ENCODE data around the gene NR3C1. TPM values are rescaled to one million over a fixed set of nuclear protein-coding genes. Genes with fewer than 3 reads are reported as not detected.

Gene NR3C1
- total RNA-seq, 1 experiment from 2014 or later, result 16.0 TPM

GRCh38 chr5:143262393-143263174, 140.9 kb downstream of the NR3C1 start:
- ChIA-PET CTCF (no interaction called here), POLR2A (no interaction called here), RAD21 (ENCODE audit: low non-redundant PET in 1 of 2, low total read pairs in 2 of 2, uncharacterized antibody in 2 of 2, unreplicated experiment in 2 of 2) (no interaction called here)
- no peaks in the 10 kb centered on the region for H4K20me1 ChIP-seq (ENCODE audit: insufficient read depth)
- no peaks in the 10 kb centered on the region for H3K36me3 ChIP-seq (ENCODE audit: control insufficient read depth in 1 of 2, insufficient read depth in 2 of 2, low read length in 2 of 2)
- intact Hi-C loops (cut with micrococcal nuclease), result no loop called here
- peak overlapping the region; percentile 4 for H2AFZ ChIP-seq (ENCODE audit: low read depth, low read length, poor library complexity, severe bottlenecking)
- H3K9me3 ChIP-seq (ENCODE audit: control insufficient read depth in 1 of 2, insufficient read depth in 1 of 2, low read depth in 1 of 2, low read length in 2 of 2), result no peaks in the 10 kb centered on the region
- no peak overlapping the region for H3K9ac ChIP-seq (ENCODE audit: low read length)
- DNase-seq (ENCODE audit: low read depth, low spot score) (peak; percentile 44), ATAC-seq (no peak)
- no TSS peak for BruUV-seq (replicated peaks)
- no peak overlapping the region for H3K4me3 ChIP-seq (replicated peaks in 1 of 2; ENCODE audit: low read depth in 1 of 2, low read length in 2 of 2)
- no peak overlapping the region for H3K27ac ChIP-seq (ENCODE audit: low read depth, low read length)
- H3K9me2 ChIP-seq (ENCODE audit: insufficient read depth), result no peaks in the 10 kb centered on the region
- H3K4me2 ChIP-seq (ENCODE audit: low read length), result peak overlapping the region; percentile 43; the same call in 1 of the 2 replicates
- no peaks in the 10 kb centered on the region for H3K27me3 ChIP-seq (ENCODE audit: insufficient read depth, low read length)
- peaks cover 0 to 16% of the 10 kb centered on the region in 2 experiments; a peak in 2 of 4 replicates for H3K4me1 ChIP-seq (ENCODE audit: control insufficient read depth in 1 of 2, insufficient read depth in 2 of 2, low read length in 2 of 2)
- H3K79me2 ChIP-seq (ENCODE audit: insufficient read depth, low read length), result no peaks in the 10 kb centered on the region
- TF ChIP-seq ZFX (IDR thresholded peaks at IDR 0.05), result no peak
- no peak for TF ChIP-seq REST (IDR thresholded peaks at IDR 0.05; ENCODE audit: low read depth)
- peak; percentile 43; the same call in 1 of the 2 replicates for TF ChIP-seq SRF (IDR thresholded peaks at IDR 0.05; ENCODE audit: low read depth)
- no peak for TF ChIP-seq POLR2AphosphoS5 (IDR thresholded peaks at IDR 0.05; ENCODE audit: low read depth, low read length)
- no peak for TF ChIP-seq EZH2 (IDR thresholded peaks at IDR 0.05)
- TF ChIP-seq, protein P1, sequence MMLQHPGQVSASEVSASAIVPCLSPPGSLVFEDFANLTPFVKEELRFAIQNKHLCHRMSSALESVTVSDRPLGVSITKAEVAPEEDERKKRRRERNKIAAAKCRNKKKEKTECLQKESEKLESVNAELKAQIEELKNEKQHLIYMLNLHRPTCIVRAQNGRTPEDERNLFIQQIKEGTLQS (IDR thresholded peaks at IDR 0.05), result peak; percentile 75
- TF ChIP-seq, protein P2, sequence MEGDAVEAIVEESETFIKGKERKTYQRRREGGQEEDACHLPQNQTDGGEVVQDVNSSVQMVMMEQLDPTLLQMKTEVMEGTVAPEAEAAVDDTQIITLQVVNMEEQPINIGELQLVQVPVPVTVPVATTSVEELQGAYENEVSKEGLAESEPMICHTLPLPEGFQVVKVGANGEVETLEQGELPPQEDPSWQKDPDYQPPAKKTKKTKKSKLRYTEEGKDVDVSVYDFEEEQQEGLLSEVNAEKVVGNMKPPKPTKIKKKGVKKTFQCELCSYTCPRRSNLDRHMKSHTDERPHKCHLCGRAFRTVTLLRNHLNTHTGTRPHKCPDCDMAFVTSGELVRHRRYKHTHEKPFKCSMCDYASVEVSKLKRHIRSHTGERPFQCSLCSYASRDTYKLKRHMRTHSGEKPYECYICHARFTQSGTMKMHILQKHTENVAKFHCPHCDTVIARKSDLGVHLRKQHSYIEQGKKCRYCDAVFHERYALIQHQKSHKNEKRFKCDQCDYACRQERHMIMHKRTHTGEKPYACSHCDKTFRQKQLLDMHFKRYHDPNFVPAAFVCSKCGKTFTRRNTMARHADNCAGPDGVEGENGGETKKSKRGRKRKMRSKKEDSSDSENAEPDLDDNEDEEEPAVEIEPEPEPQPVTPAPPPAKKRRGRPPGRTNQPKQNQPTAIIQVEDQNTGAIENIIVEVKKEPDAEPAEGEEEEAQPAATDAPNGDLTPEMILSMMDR (IDR thresholded peaks at IDR 0.05 in 2 of 3, conservative IDR thresholded peaks at IDR 0.05 in 1 of 3; ENCODE audit: borderline replicate concordance in 1 of 3, insufficient read depth in 1 of 3, low read depth in 2 of 3, low read length in 2 of 3), result no peak
- no peak for TF ChIP-seq TCF7L2 (IDR thresholded peaks at IDR 0.05; ENCODE audit: borderline replicate concordance, extremely low read depth, insufficient read depth, insufficient read length)
- no peak for TF ChIP-seq POLR2A (IDR thresholded peaks at IDR 0.05; ENCODE audit: borderline replicate concordance, extremely low read depth, insufficient read depth, insufficient read length)
- no peak for TF ChIP-seq EZH2phosphoT487 (IDR thresholded peaks at IDR 0.05; ENCODE audit: borderline replicate concordance)
- TF ChIP-seq JUND (IDR thresholded peaks at IDR 0.05), result peak; percentile 69
- no peak for TF ChIP-seq ZNF274 (IDR thresholded peaks at IDR 0.05; ENCODE audit: low read depth, low read length)
- TF ChIP-seq SP1 (IDR thresholded peaks at IDR 0.05; ENCODE audit: low read depth), result peak; percentile 61
- peak; percentile 61 for TF ChIP-seq YY1 (IDR thresholded peaks at IDR 0.05; ENCODE audit: extremely low read depth, insufficient replicate concordance, low read depth, low read length)
- peak; percentile 30; the same call in 1 of the 2 replicates for TF ChIP-seq MAX (IDR thresholded peaks at IDR 0.05)
- TF ChIP-seq CBX3 (IDR thresholded peaks at IDR 0.05; ENCODE audit: low read depth), result peak; percentile 56; the same call in 1 of the 2 replicates
- no peak for TF ChIP-seq EGR1 (IDR thresholded peaks at IDR 0.05; ENCODE audit: low read depth)
- no peak for TF ChIP-seq ELF1 (IDR thresholded peaks at IDR 0.05; ENCODE audit: borderline replicate concordance, low read depth)
- TF ChIP-seq RAD21 (IDR thresholded peaks at IDR 0.05; ENCODE audit: low read depth), result no peak
- TF ChIP-seq CEBPB (IDR thresholded peaks at IDR 0.05; ENCODE audit: low read depth), result peak; percentile 70
- TF ChIP-seq FOSL1 (IDR thresholded peaks at IDR 0.05; ENCODE audit: low read depth), result peak; percentile 77
- TF ChIP-seq SIN3A (IDR thresholded peaks at IDR 0.05; ENCODE audit: low read depth), result no peak

All from HCT116 (cell line).